Measurements from ENCODE around the gene RETREG1. TPM values are rescaled to one million over a fixed set of nuclear protein-coding genes. Genes with fewer than 3 reads are reported as not detected.

RETREG1 gene
- total RNA-seq, 1 experiment from 2014 or later = 3.4 TPM

DNA sequence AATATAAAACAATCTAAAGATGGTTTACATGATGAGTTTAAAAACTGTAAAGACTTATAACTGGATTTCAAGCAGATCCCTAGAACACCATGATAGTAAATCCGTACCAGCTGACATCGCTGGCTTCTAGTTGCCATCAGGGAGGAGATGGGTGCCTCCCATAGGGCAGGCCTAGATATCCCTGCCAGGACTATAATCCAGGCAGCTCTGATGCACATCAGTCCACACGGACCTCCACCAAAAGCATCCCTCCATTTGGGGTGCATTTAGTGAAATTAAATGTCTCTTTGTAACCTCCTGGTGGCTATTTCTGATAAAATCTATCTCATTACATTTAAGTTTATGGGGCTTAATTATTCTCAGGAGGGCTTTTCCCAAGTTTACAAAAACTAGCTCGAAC lies 45.8 kb downstream of the RETREG1 start:
- Histone ChIP-seq H2BK120ac (ENCODE audit: low read depth, low read length, poor library complexity, severe bottlenecking) (no peak overlapping the region), H3K18ac (ENCODE audit: insufficient read length, low read depth, low read length) (no peak overlapping the region), H3K23ac (ENCODE audit: insufficient read length, low read depth, low read length) (no peak overlapping the region), H3K9ac (ENCODE audit: extremely low read depth, insufficient read length, low read length) (no peak overlapping the region), H3K27ac (ENCODE audit: insufficient read length, low read depth, low read length) (no peak overlapping the region), H3K14ac (ENCODE audit: insufficient read depth, low read length) (no peak overlapping the region), H3K4me1 (ENCODE audit: insufficient read depth, low read length) (peaks cover 7% of the 10 kb centered on the region; the same call in 1 of the 2 replicates), H2BK5ac (ENCODE audit: insufficient read length, low read length) (no peak overlapping the region), H2BK15ac (ENCODE audit: low read depth, low read length) (no peak overlapping the region), H2AFZ (ENCODE audit: low read length) (no peak overlapping the region), H3K79me1 (ENCODE audit: insufficient read depth, low read depth, low read length, poor library complexity, severe bottlenecking) (no peaks in the 10 kb centered on the region), H4K91ac (ENCODE audit: insufficient read length, low read depth, low read length) (no peak overlapping the region), H2BK20ac (ENCODE audit: low read depth, low read length, poor library complexity, severe bottlenecking) (no peak overlapping the region), H3K23me2 (ENCODE audit: insufficient read length, low read depth, low read length, poor library complexity, severe bottlenecking) (no peaks in the 10 kb centered on the region), H4K20me1 (ENCODE audit: control insufficient read depth, insufficient read depth, insufficient read length) (no peaks in the 10 kb centered on the region), H3K27me3 (ENCODE audit: insufficient read depth, low read length) (no peaks in the 10 kb centered on the region), H4K5ac (ENCODE audit: insufficient read length, low read depth, low read length) (no peak overlapping the region), H4K8ac (replicated peaks; ENCODE audit: insufficient read length, low read depth, low read length) (no peak overlapping the region), H3K4me2 (ENCODE audit: insufficient read depth, insufficient read length, low read length) (no peak overlapping the region), H2BK12ac (ENCODE audit: insufficient read length, low read depth, low read length) (no peak overlapping the region), H3K56ac (ENCODE audit: insufficient read length, low read depth, low read length) (no peak overlapping the region), H3K79me2 (ENCODE audit: insufficient read depth, low read length) (no peaks in the 10 kb centered on the region), H3T11ph (ENCODE audit: low read length) (no peak overlapping the region), H3K9me3 (ENCODE audit: control insufficient read depth, low read depth, low read length) (no peaks in the 10 kb centered on the region), H2AK5ac (ENCODE audit: insufficient read length, low read length) (no peak overlapping the region), H3K4ac (ENCODE audit: low read depth, low read length) (no peak overlapping the region)
- H3K27ac Mint-ChIP-seq = no peak overlapping the region
- H3K4me3 Mint-ChIP-seq = no peak overlapping the region
- TF ChIP-seq, protein P1, sequence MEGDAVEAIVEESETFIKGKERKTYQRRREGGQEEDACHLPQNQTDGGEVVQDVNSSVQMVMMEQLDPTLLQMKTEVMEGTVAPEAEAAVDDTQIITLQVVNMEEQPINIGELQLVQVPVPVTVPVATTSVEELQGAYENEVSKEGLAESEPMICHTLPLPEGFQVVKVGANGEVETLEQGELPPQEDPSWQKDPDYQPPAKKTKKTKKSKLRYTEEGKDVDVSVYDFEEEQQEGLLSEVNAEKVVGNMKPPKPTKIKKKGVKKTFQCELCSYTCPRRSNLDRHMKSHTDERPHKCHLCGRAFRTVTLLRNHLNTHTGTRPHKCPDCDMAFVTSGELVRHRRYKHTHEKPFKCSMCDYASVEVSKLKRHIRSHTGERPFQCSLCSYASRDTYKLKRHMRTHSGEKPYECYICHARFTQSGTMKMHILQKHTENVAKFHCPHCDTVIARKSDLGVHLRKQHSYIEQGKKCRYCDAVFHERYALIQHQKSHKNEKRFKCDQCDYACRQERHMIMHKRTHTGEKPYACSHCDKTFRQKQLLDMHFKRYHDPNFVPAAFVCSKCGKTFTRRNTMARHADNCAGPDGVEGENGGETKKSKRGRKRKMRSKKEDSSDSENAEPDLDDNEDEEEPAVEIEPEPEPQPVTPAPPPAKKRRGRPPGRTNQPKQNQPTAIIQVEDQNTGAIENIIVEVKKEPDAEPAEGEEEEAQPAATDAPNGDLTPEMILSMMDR (conservative IDR thresholded peaks at IDR 0.05) = no peak
- peaks cover 34 to 38% of the 10 kb centered on the region in 2 experiments for H3K4me1 Mint-ChIP-seq
- H3K36me3 Mint-ChIP-seq (ENCODE audit: insufficient read depth in 1 of 3, low read depth in 3 of 3) = no peaks in the 10 kb centered on the region; a peak in 1 of 7 replicates
- WGBS (ENCODE audit: extremely low coverage, insufficient read length, low lambda C conversion rate) = no CpG with 5 or more reads among the region's 4 CpGs
- DNase-seq = no peak
- H3K9me3 Mint-ChIP-seq = no peaks in the 10 kb centered on the region
- H3K27me3 Mint-ChIP-seq (ENCODE audit: low read depth) = no peaks in the 10 kb centered on the region; the same call in 1 of the 2 replicates
